Measurements from ENCODE around the gene BLMH.

BLMH gene

GRCh38 chr17:30308406-30308805 lies 16.7 kb upstream of the BLMH start:
- DNase-seq (ENCODE audit: low read depth in 2 of 2), result no peak

- DNase-seq (ENCODE audit: low read depth in 2 of 2), result no peak
These were observed 13.0 kb upstream of the BLMH start for GRCh38 chr17:30304778-30305177.

GRCh38 chr17:30302241-30302640 lies 10.5 kb upstream of the BLMH start:
- no peak for DNase-seq (ENCODE audit: low read depth in 2 of 2)

- DNase-seq (ENCODE audit: low read depth in 2 of 2), result no peak
These were observed 9.1 kb upstream of the BLMH start for GRCh38 chr17:30300818-30301217.

- DNase-seq (ENCODE audit: low read depth in 2 of 2), result no peak
These were observed 7.3 kb upstream of the BLMH start for GRCh38 chr17:30299000-30299399.

- DNase-seq (ENCODE audit: low read depth in 2 of 2), result no peak
These were observed 6.0 kb upstream of the BLMH start for GRCh38 chr17:30297715-30298114.

- DNase-seq (ENCODE audit: low read depth in 2 of 2), result no peak
These were observed 4.8 kb upstream of the BLMH start for GRCh38 chr17:30296499-30297080.

- DNase-seq (ENCODE audit: low read depth in 2 of 2), result no peak
These were observed 628 bp upstream of the BLMH start for GRCh38 chr17:30292286-30292858.

- peak in 1 of 2 donors; percentile 6 for DNase-seq (ENCODE audit: low read depth in 2 of 2)
These were observed 825 bp downstream of the BLMH start for GRCh38 chr17:30290696-30291542.

GRCh38 chr17:30290077-30290476 lies 1.7 kb downstream of the BLMH start:
- DNase-seq (ENCODE audit: low read depth in 2 of 2), result no peak

GRCh38 chr17:30279156-30279555 lies 12.6 kb downstream of the BLMH start:
- DNase-seq (ENCODE audit: low read depth in 2 of 2), result no peak

- DNase-seq (ENCODE audit: low read depth in 2 of 2), result no peak
These were observed 13.7 kb downstream of the BLMH start for GRCh38 chr17:30278032-30278431.

- DNase-seq (ENCODE audit: low read depth in 2 of 2), result no peak
These were observed 15.8 kb downstream of the BLMH start for GRCh38 chr17:30275911-30276310.

GRCh38 chr17:30274887-30275286 lies 16.9 kb downstream of the BLMH start:
- no peak for DNase-seq (ENCODE audit: low read depth in 2 of 2)

GRCh38 chr17:30273373-30273772 lies 18.4 kb downstream of the BLMH start:
- DNase-seq (ENCODE audit: low read depth in 2 of 2), result no peak

GRCh38 chr17:30271102-30271501 lies 20.6 kb downstream of the BLMH start:
- DNase-seq (ENCODE audit: low read depth in 2 of 2), result no peak

GRCh38 chr17:30267625-30268024 lies 24.1 kb downstream of the BLMH start:
- DNase-seq (ENCODE audit: low read depth in 2 of 2), result no peak

GRCh38 chr17:30263552-30264333 lies 28.0 kb downstream of the BLMH start:
- no peak for DNase-seq (ENCODE audit: low read depth in 2 of 2)

GRCh38 chr17:30256756-30257506 lies 34.8 kb downstream of the BLMH start:
- no peak for DNase-seq (ENCODE audit: low read depth in 2 of 2)

- DNase-seq (ENCODE audit: low read depth in 2 of 2), result no peak
These were observed 37.6 kb downstream of the BLMH start for GRCh38 chr17:30254150-30254549.

- DNase-seq (ENCODE audit: low read depth in 2 of 2), result no peak
These were observed 38.4 kb downstream of the BLMH start for GRCh38 chr17:30253312-30253711.

GRCh38 chr17:30251931-30252330 lies 39.8 kb downstream of the BLMH start:
- no peak for DNase-seq (ENCODE audit: low read depth in 2 of 2)
